HCT116 (cell line): ENCODE measurements around the gene FOXP1. TPM values are rescaled to one million over a fixed set of nuclear protein-coding genes. Genes with fewer than 3 reads are reported as not detected.

Experiments
- ATAC-seq: fragments of 200-7000 bp; cut with Tn5 transposase; 2 replicates; pipeline ENCODE4 v1.9.1; 2020; ENCODE audit warnings: mild to moderate bottlenecking, moderate library complexity
- BruUV-seq: library from RNA; stranded (reverse); fragments of 400-500 nt; replicated peaks from 2 replicates; lab custom pipeline; 2021; lab: Mats Ljungman, UMichigan
- CTCF ChIA-PET: fragments of 300-600 bp; sonication (Branson Sonifier 250); formaldehyde crosslinking; loops from one replicate; lab custom pipeline; 2021; ENCODE audit warnings: antibody characterized with exemption; lab: Charles Lee
- POLR2A ChIA-PET: fragments of 300-600, 350-600 bp; sonication (Branson Sonifier 250); formaldehyde crosslinking; loops from one replicate; lab custom pipeline; 2021; ENCODE audit warnings: antibody characterized with exemption; lab: Charles Lee
- RAD21 ChIA-PET, 2 experiments: fragments of 300-600 bp; sonication (Branson Sonifier 250); formaldehyde crosslinking; loops; one replicate each; lab custom pipeline; 2023; ENCODE audit warnings: low total read pairs in 2 of 2; ENCODE audit not compliant: uncharacterized antibody in 2 of 2, unreplicated experiment in 2 of 2, low non-redundant PET in 1 of 2; lab: Charles Lee
- DNase-seq: peaks from one replicate; pipeline ENCODE4 v3.0.0-alpha.2; 2010; ENCODE audit warnings: low read depth, low spot score
- H2AFZ ChIP-seq: fragments of 200-600 bp; shearing (Covaris generic), sonication (generic); 2 replicates; pipeline ENCODE4 v1.6.1; 2017; ENCODE audit warnings: low read depth, mixed run types, mixed read lengths, antibody characterized with exemption, low read length; ENCODE audit not compliant: poor library complexity, severe bottlenecking
- H3K27ac ChIP-seq: 2 replicates; pipeline ENCODE4 v1.5.1; 2012; ENCODE audit warnings: low read depth, low read length
- H3K27me3 ChIP-seq: fragments of 200-600 bp; sonication (generic); 2 replicates; pipeline ENCODE4 v1.6.1; 2016; ENCODE audit warnings: mixed run types, low read length, mixed read lengths; ENCODE audit not compliant: insufficient read depth
- H3K36me3 ChIP-seq, 2 experiments: fragments of 200-500 bp in 1 of 2; fragments of 200-600 bp in 1 of 2; sonication (Bioruptor generic) in 1 of 2; sonication (generic) in 1 of 2; 2 replicates each; pipeline versions ENCODE4 v1.5.1 to v1.6.1; 2014 to 2016; ENCODE audit warnings: low read length in 2 of 2, inconsistent platforms in 1 of 2, mixed read lengths in 1 of 2, mixed run types in 1 of 2; ENCODE audit not compliant: insufficient read depth in 2 of 2, control insufficient read depth in 1 of 2
- H3K4me1 ChIP-seq, 2 experiments: fragments of 200-600 bp in 1 of 2; sonication (generic) in 1 of 2; 2 replicates each; pipeline versions ENCODE4 v1.5.1 to v1.6.1; 2012 to 2017; ENCODE audit warnings: low read length in 2 of 2, inconsistent platforms in 1 of 2, mild to moderate bottlenecking in 1 of 2, mixed read lengths in 1 of 2, mixed run types in 1 of 2, moderate library complexity in 1 of 2; ENCODE audit not compliant: insufficient read depth in 2 of 2, control insufficient read depth in 1 of 2
- H3K4me2 ChIP-seq: fragments of 200-600 bp; sonication (generic); 2 replicates; pipeline ENCODE4 v1.6.1; 2017; ENCODE audit warnings: mixed run types, low read length, mixed read lengths
- H3K4me3 ChIP-seq, 2 experiments: fragments of 200-600 bp in 1 of 2; sonication (generic) in 1 of 2; replicated peaks in 1 of 2; 2 replicates each; pipeline ENCODE4 v1.5.1; 2011 to 2016; ENCODE audit warnings: low read length in 2 of 2, control low read depth in 1 of 2, low read depth in 1 of 2, mild to moderate bottlenecking in 1 of 2, mixed read lengths in 1 of 2, mixed run types in 1 of 2
- H3K79me2 ChIP-seq: fragments of 200-600 bp; sonication (generic); 2 replicates; pipeline ENCODE4 v1.6.1; 2017; ENCODE audit warnings: mild to moderate bottlenecking, mixed run types, low read length, moderate library complexity, mixed read lengths; ENCODE audit not compliant: insufficient read depth
- H3K9ac ChIP-seq: fragments of 200-600 bp; sonication (generic); 2 replicates; pipeline ENCODE4 v1.6.1; 2016; ENCODE audit warnings: low read length, mixed read lengths
- H3K9me2 ChIP-seq: fragments of 200-600 bp; sonication (generic), shearing (Covaris generic); 2 replicates; pipeline ENCODE4 v1.6.1; 2017; ENCODE audit warnings: mixed run types, mild to moderate bottlenecking, moderate library complexity; ENCODE audit not compliant: insufficient read depth
- H3K9me3 ChIP-seq, 2 experiments: fragments of 200-500 bp in 1 of 2; fragments of 200-600 bp in 1 of 2; sonication (Bioruptor generic) in 1 of 2; sonication (generic) in 1 of 2; 2 replicates each; pipeline ENCODE4 v1.6.1; 2014 to 2017; ENCODE audit warnings: low read length in 2 of 2, mixed read lengths in 2 of 2, inconsistent platforms in 1 of 2, low read depth in 1 of 2, mild to moderate bottlenecking in 1 of 2, mixed run types in 1 of 2, moderate library complexity in 1 of 2; ENCODE audit not compliant: control insufficient read depth in 1 of 2, insufficient read depth in 1 of 2
- H4K20me1 ChIP-seq: fragments of 200-600 bp; sonication (generic), shearing (Covaris generic); 2 replicates; pipeline ENCODE4 v1.6.1; 2017; ENCODE audit warnings: mixed run types, mild to moderate bottlenecking, moderate library complexity; ENCODE audit not compliant: insufficient read depth
- CBX3 ChIP-seq: IDR thresholded peaks from 2 replicates; pipeline ENCODE4 v1.6.1; 2012; ENCODE audit warnings: low read depth
- CEBPB ChIP-seq: IDR thresholded peaks from 2 replicates; pipeline ENCODE4 v1.6.1; 2012; ENCODE audit warnings: low read depth
- ELF1 ChIP-seq: IDR thresholded peaks from 2 replicates; pipeline ENCODE4 v1.6.1; 2012; ENCODE audit warnings: low read depth, borderline replicate concordance
- EZH2 ChIP-seq: fragments of 200-600 bp; sonication (generic); IDR thresholded peaks from 2 replicates; pipeline ENCODE4 v1.6.1; 2017; ENCODE audit warnings: antibody characterized with exemption, mixed run types
- EZH2phosphoT487 ChIP-seq: fragments of 200-600 bp; IDR thresholded peaks from 2 replicates; pipeline ENCODE4 v1.6.1; 2018; ENCODE audit warnings: antibody characterized with exemption, borderline replicate concordance
- FOSL1 ChIP-seq: IDR thresholded peaks from 2 replicates; pipeline ENCODE4 v1.6.1; 2012; ENCODE audit warnings: low read depth
- POLR2A ChIP-seq: IDR thresholded peaks from 2 replicates; pipeline ENCODE4 v1.7.0; 2011; ENCODE audit warnings: borderline replicate concordance; ENCODE audit not compliant: insufficient read depth, insufficient read length; ENCODE audit errors: extremely low read depth
- POLR2AphosphoS5 ChIP-seq: IDR thresholded peaks from 2 replicates; pipeline ENCODE4 v1.6.1; 2011; ENCODE audit warnings: mild to moderate bottlenecking, low read depth, low read length, moderate library complexity
- RAD21 ChIP-seq: IDR thresholded peaks from 2 replicates; pipeline ENCODE4 v1.6.1; 2012; ENCODE audit warnings: low read depth, mild to moderate bottlenecking
- SIN3A ChIP-seq: IDR thresholded peaks from 2 replicates; pipeline ENCODE4 v1.6.1; 2012; ENCODE audit warnings: low read depth
- SP1 ChIP-seq: IDR thresholded peaks from 2 replicates; pipeline ENCODE4 v1.6.1; 2012; ENCODE audit warnings: low read depth
- SRF ChIP-seq: IDR thresholded peaks from 2 replicates; pipeline ENCODE4 v1.6.1; 2012; ENCODE audit warnings: low read depth
- YY1 ChIP-seq: IDR thresholded peaks from 2 replicates; pipeline ENCODE4 v1.6.1; 2011; ENCODE audit warnings: low read length, low read depth, moderate library complexity, mild to moderate bottlenecking; ENCODE audit not compliant: insufficient replicate concordance; ENCODE audit errors: extremely low read depth
- ZFX ChIP-seq: fragments of 450-650 bp; IDR thresholded peaks from 2 replicates; pipeline ENCODE4 v1.6.1; 2017
- ZNF274 ChIP-seq: fragments of 200-500 bp; sonication (Bioruptor generic); IDR thresholded peaks from 2 replicates; pipeline ENCODE4 v1.6.1; 2014; ENCODE audit warnings: mild to moderate bottlenecking, low read depth, low read length, inconsistent platforms
- intact Hi-C: fragments of 100-400 bp; cut with micrococcal nuclease; formaldehyde crosslinking; loops from 2 replicates; pipeline ENCODE4 v1.10.0; 2022
- total RNA-seq: library from RNA; stranded (reverse); gene quantifications from one replicate; pipeline ENCODE4 v1.2.1, GENCODE V29; 2021; ENCODE audit not compliant: unreplicated experiment
- TF ChIP-seq, protein P1 (sequence below): IDR thresholded peaks from 2 replicates; pipeline ENCODE4 v1.6.1; 2012; ENCODE audit warnings: low read depth
- TF ChIP-seq, protein P2 (sequence below): IDR thresholded peaks from 2 replicates; pipeline ENCODE4 v1.6.1; 2012
- TF ChIP-seq, protein P3 (sequence below): IDR thresholded peaks from 2 replicates; pipeline ENCODE4 v1.6.1; 2012

The FOXP1 gene
- total RNA-seq, 1 experiment from 2014 or later = 11.4 TPM

DNA sequence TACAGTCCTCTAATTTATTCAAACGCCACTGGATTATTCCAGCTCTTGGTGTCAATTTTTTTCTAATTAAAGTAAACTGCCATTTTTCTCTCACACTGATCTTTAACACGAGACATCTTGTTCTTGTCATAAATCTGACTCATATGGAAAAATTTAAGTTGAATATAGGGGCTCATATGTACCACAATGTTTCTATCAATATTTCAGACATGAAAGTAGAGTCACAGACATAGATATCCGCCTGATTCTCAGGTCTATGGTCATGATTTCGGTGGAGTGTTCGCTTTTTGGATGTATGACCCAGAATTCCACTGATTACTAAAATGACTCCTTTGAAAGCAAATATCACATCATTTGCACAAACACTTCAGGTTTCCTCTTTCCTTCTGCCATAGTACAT, 552.8 kb downstream of the FOXP1 start:
- ChIA-PET CTCF (no interaction called here), RAD21 (no interaction called here), POLR2A (no interaction called here)
- H3K27ac ChIP-seq = no peak overlapping the region
- H3K4me1 ChIP-seq = no peaks in the 10 kb centered on the region
- intact Hi-C loops = no loop called here
- H3K9ac ChIP-seq = no peak overlapping the region
- no peak for ATAC-seq
- no peak overlapping the region for H2AFZ ChIP-seq
- no TSS peak for BruUV-seq
- H3K4me2 ChIP-seq = no peak overlapping the region
- H4K20me1 ChIP-seq = no peaks in the 10 kb centered on the region
- no peak for TF ChIP-seq CEBPB
- TF ChIP-seq SRF = no peak
- TF ChIP-seq CBX3 = no peak
- no peak for TF ChIP-seq SIN3A
- no peak for TF ChIP-seq EZH2
- TF ChIP-seq, protein P1, sequence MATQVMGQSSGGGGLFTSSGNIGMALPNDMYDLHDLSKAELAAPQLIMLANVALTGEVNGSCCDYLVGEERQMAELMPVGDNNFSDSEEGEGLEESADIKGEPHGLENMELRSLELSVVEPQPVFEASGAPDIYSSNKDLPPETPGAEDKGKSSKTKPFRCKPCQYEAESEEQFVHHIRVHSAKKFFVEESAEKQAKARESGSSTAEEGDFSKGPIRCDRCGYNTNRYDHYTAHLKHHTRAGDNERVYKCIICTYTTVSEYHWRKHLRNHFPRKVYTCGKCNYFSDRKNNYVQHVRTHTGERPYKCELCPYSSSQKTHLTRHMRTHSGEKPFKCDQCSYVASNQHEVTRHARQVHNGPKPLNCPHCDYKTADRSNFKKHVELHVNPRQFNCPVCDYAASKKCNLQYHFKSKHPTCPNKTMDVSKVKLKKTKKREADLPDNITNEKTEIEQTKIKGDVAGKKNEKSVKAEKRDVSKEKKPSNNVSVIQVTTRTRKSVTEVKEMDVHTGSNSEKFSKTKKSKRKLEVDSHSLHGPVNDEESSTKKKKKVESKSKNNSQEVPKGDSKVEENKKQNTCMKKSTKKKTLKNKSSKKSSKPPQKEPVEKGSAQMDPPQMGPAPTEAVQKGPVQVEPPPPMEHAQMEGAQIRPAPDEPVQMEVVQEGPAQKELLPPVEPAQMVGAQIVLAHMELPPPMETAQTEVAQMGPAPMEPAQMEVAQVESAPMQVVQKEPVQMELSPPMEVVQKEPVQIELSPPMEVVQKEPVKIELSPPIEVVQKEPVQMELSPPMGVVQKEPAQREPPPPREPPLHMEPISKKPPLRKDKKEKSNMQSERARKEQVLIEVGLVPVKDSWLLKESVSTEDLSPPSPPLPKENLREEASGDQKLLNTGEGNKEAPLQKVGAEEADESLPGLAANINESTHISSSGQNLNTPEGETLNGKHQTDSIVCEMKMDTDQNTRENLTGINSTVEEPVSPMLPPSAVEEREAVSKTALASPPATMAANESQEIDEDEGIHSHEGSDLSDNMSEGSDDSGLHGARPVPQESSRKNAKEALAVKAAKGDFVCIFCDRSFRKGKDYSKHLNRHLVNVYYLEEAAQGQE = no peak
- H3K79me2 ChIP-seq = no peaks in the 10 kb centered on the region
- H3K9me3 ChIP-seq = no peaks in the 10 kb centered on the region
- DNase-seq = no peak
- no peaks in the 10 kb centered on the region for H3K9me2 ChIP-seq
- H3K36me3 ChIP-seq = no peaks in the 10 kb centered on the region
- no peaks in the 10 kb centered on the region for H3K27me3 ChIP-seq
- no peak overlapping the region for H3K4me3 ChIP-seq

DNA sequence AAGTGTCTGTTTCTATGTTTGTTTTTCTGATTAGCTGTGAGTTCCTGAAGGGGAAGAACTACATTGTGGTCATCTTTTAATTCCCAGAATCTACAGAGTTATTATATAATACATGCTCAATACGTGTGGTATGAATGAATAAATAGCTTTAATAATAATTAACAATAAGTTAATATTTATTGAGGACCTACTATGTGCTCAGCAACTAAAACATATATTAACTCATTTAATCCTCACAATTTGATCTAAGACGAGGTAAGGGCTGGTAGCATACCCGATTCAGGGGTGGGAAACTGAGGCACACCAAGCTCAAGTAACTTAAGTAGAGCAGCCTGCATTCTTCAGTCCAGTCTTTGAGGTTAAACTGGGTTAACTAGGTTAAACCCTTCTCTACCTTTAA, 553.8 kb downstream of the FOXP1 start:
- H3K4me1 ChIP-seq = no peaks in the 10 kb centered on the region
- ChIA-PET POLR2A (no interaction called here), RAD21 (no interaction called here), CTCF (no interaction called here)
- H3K9me3 ChIP-seq = no peaks in the 10 kb centered on the region
- DNase-seq (no peak), ATAC-seq (no peak)
- no TSS peak for BruUV-seq
- no peak overlapping the region for H3K9ac ChIP-seq
- H3K9me2 ChIP-seq = no peaks in the 10 kb centered on the region
- intact Hi-C loops = no loop called here
- H3K36me3 ChIP-seq = no peaks in the 10 kb centered on the region
- no peaks in the 10 kb centered on the region for H3K79me2 ChIP-seq
- no peak overlapping the region for H3K27ac ChIP-seq
- H3K27me3 ChIP-seq = no peaks in the 10 kb centered on the region
- H3K4me2 ChIP-seq = no peak overlapping the region
- no peak overlapping the region for H2AFZ ChIP-seq
- H3K4me3 ChIP-seq = no peak overlapping the region
- no peaks in the 10 kb centered on the region for H4K20me1 ChIP-seq
- TF ChIP-seq ELF1 (no peak), ZNF274 (no peak), CEBPB (no peak), SRF (no peak), FOSL1 (no peak), EZH2 (no peak), ZFX (no peak), EZH2phosphoT487 (no peak), SIN3A (no peak), POLR2A (no peak), RAD21 (no peak), YY1 (no peak), SP1 (no peak), POLR2AphosphoS5 (no peak)
- TF ChIP-seq, protein P2, sequence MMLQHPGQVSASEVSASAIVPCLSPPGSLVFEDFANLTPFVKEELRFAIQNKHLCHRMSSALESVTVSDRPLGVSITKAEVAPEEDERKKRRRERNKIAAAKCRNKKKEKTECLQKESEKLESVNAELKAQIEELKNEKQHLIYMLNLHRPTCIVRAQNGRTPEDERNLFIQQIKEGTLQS = no peak
- TF ChIP-seq, protein P3, sequence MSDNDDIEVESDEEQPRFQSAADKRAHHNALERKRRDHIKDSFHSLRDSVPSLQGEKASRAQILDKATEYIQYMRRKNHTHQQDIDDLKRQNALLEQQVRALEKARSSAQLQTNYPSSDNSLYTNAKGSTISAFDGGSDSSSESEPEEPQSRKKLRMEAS = no peak
